ENCODE measurements around the gene TMIGD1. TPM values are rescaled to one million over a fixed set of nuclear protein-coding genes. Genes with fewer than 3 reads are reported as not detected.

Gene TMIGD1
- total and polyA plus RNA-seq, 2 of the 13 experiments (the other 11 are each of a cell fraction or from before 2014, with no cell fraction given), result not detected

DNA sequence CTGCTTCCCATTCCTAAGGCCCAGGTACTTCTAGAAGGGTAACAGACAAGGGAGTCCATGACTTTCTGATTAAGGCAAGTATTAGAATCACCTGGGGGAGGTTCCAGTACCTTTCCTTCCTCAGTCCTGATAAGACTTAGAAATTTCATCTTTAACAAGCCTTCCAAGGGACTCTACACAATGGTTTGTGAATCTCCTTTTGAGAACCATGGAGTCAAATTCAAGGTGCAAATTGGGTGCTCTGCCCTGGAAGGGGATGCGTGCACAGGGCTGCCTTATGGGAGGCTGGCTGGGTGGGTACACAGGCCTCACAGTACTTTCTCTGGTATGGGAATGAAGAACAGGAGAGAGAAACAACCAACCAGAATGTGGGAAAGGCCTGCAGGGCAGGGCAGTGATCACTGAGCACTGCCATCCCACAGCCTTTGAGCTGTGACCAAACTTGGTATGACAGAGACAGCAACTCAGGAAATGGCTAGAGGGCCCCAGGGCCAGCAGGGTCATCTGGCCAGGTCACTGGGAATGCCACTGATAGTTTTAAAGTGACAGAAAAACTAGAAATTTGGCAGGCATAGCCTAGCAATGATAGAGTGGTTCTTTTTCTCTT, 3.6 kb upstream of the TMIGD1 start (continued):
- peak in 1 of 2 experiments; percentile 76; a peak in 2 of 4 replicates for TF ChIP-seq EP300 (IDR thresholded peaks at IDR 0.05; ENCODE audit: low read depth in 2 of 2, low read length in 2 of 2)
- TF ChIP-seq EP300 (CRISPR knock-in tag; IDR thresholded peaks at IDR 0.05; ENCODE audit: borderline replicate concordance), result peak; percentile 50; the same call in 1 of the 2 replicates
- TF ChIP-seq RORA (CRISPR knock-in tag; IDR thresholded peaks at IDR 0.05), result no peak
- TF ChIP-seq BCL6 (CRISPR knock-in tag; IDR thresholded peaks at IDR 0.05), result peak; percentile 72
- TF ChIP-seq PREB (CRISPR knock-in tag; IDR thresholded peaks at IDR 0.05), result no peak
- no peak for TF ChIP-seq ZBTB1 (CRISPR knock-in tag; IDR thresholded peaks at IDR 0.05; ENCODE audit: borderline replicate concordance)
- no peak for TF ChIP-seq AHDC1 (CRISPR knock-in tag; IDR thresholded peaks at IDR 0.05; ENCODE audit: borderline replicate concordance)
- no peak; the same call in 1 of the 2 replicates for TF ChIP-seq GATA4 (IDR thresholded peaks at IDR 0.05; ENCODE audit: borderline replicate concordance, low read depth)
- TF ChIP-seq ZNF556 (CRISPR knock-in tag; IDR thresholded peaks at IDR 0.05; ENCODE audit: borderline replicate concordance), result 0 out of 2 replicates have a peak, but pooled peaks have one; percentile 33
- no peak for TF ChIP-seq ZFP37 (CRISPR knock-in tag; IDR thresholded peaks at IDR 0.05; ENCODE audit: borderline replicate concordance)
- TF ChIP-seq MBD4 (IDR thresholded peaks at IDR 0.05; ENCODE audit: borderline replicate concordance, low read length), result no peak
- TF ChIP-seq HNRNPK (IDR thresholded peaks at IDR 0.05; ENCODE audit: low read depth, low read length, poor library complexity, severe bottlenecking), result no peak
- peak; percentile 43; the same call in 1 of the 2 replicates for TF ChIP-seq GFI1 (CRISPR knock-in tag; IDR thresholded peaks at IDR 0.05; ENCODE audit: borderline replicate concordance)
- no peak for TF ChIP-seq ZFP36L2 (CRISPR knock-in tag; IDR thresholded peaks at IDR 0.05)
- no peak for TF ChIP-seq ZNF782 (CRISPR knock-in tag; IDR thresholded peaks at IDR 0.05; ENCODE audit: borderline replicate concordance)
- TF ChIP-seq KLF15 (CRISPR knock-in tag; IDR thresholded peaks at IDR 0.05; ENCODE audit: borderline replicate concordance), result no peak
- no peak for TF ChIP-seq SKI (IDR thresholded peaks at IDR 0.05; ENCODE audit: partially characterized antibody)
- TF ChIP-seq SMAD3 (CRISPR knock-in tag; IDR thresholded peaks at IDR 0.05), result 0 out of 2 replicates have a peak, but pooled peaks have one; percentile 25
- 0 out of 2 replicates have a peak, but pooled peaks have one; percentile 12 for TF ChIP-seq HIVEP1 (CRISPR knock-in tag; IDR thresholded peaks at IDR 0.05)
- no peak for TF ChIP-seq KLF13 (CRISPR knock-in tag; IDR thresholded peaks at IDR 0.05)
- TF ChIP-seq ZNF75D (CRISPR knock-in tag; IDR thresholded peaks at IDR 0.05; ENCODE audit: borderline replicate concordance), result no peak
